AG20443 (cell line): ENCODE data around the gene ACAN.

Experiments
- DNase-seq: peaks from one replicate; pipeline ENCODE4 v3.0.0; 2012; ENCODE audit warnings: low spot score, mixed read lengths

ACAN gene

GRCh38 chr15:88802250-88802990, 816 bp upstream of the ACAN start:
- DNase-seq: no peak

- peak; percentile 44 for DNase-seq
Observed at GRCh38 chr15:88802991-88803240, 320 bp upstream of the ACAN start.

GRCh38 chr15:88803920-88804247, 648 bp downstream of the ACAN start:
- no peak for DNase-seq

- no peak for DNase-seq
Observed at GRCh38 chr15:88804257-88804656, 1.0 kb downstream of the ACAN start.

GRCh38 chr15:88805031-88805780, 2.0 kb downstream of the ACAN start:
- no peak for DNase-seq

GRCh38 chr15:88810446-88810845, 7.2 kb downstream of the ACAN start:
- peak; percentile 63 for DNase-seq

- no peak for DNase-seq
Observed at GRCh38 chr15:88812133-88812532, 8.9 kb downstream of the ACAN start.

GRCh38 chr15:88813960-88814359, 10.7 kb downstream of the ACAN start:
- no peak for DNase-seq

- DNase-seq: no peak
Observed at GRCh38 chr15:88814393-88814792, 11.2 kb downstream of the ACAN start.

- no peak for DNase-seq
Observed at GRCh38 chr15:88818920-88819319, 15.7 kb downstream of the ACAN start.

- DNase-seq: no peak
Observed at GRCh38 chr15:88821993-88822392, 18.8 kb downstream of the ACAN start.

- no peak for DNase-seq
Observed at GRCh38 chr15:88828791-88829190, 25.6 kb downstream of the ACAN start.

- no peak for DNase-seq
Observed at GRCh38 chr15:88830016-88830415, 26.8 kb downstream of the ACAN start.

GRCh38 chr15:88832820-88833730, 29.8 kb downstream of the ACAN start:
- no peak for DNase-seq

GRCh38 chr15:88833731-88834100, 30.5 kb downstream of the ACAN start:
- no peak for DNase-seq

GRCh38 chr15:88834211-88834812, 31.1 kb downstream of the ACAN start:
- peak; percentile 70 for DNase-seq

- peak; percentile 53 for DNase-seq
Observed at GRCh38 chr15:88835119-88835518, 31.9 kb downstream of the ACAN start.

GRCh38 chr15:88835646-88836045, 32.4 kb downstream of the ACAN start:
- DNase-seq: peak; percentile 60

GRCh38 chr15:88838667-88839066, 35.4 kb downstream of the ACAN start:
- no peak for DNase-seq

GRCh38 chr15:88839146-88839545, 35.9 kb downstream of the ACAN start:
- no peak for DNase-seq

GRCh38 chr15:88839961-88840360, 36.7 kb downstream of the ACAN start:
- DNase-seq: no peak

- DNase-seq: no peak
Observed at GRCh38 chr15:88841236-88841635, 38.0 kb downstream of the ACAN start.

GRCh38 chr15:88842156-88842555, 38.9 kb downstream of the ACAN start:
- DNase-seq: no peak
